ENCODE measurements around the gene LRRC8B.

- TF ChIP-seq POLR2AphosphoS5 (IDR thresholded peaks at IDR 0.05; ENCODE audit: low read depth, low read length) (no peak), CTCF (IDR thresholded peaks at IDR 0.05) (no peak), RXRA (IDR thresholded peaks at IDR 0.05; ENCODE audit: borderline replicate concordance, low read depth) (no peak), YY1 (IDR thresholded peaks at IDR 0.05; ENCODE audit: low read depth) (no peak), ZBTB33 (IDR thresholded peaks at IDR 0.05; ENCODE audit: borderline replicate concordance, low read depth) (no peak), MAX (IDR thresholded peaks at IDR 0.05; ENCODE audit: low read depth) (no peak), USF2 (IDR thresholded peaks at IDR 0.05; ENCODE audit: borderline replicate concordance, low read depth, low read length) (no peak), REST (IDR thresholded peaks at IDR 0.05; ENCODE audit: low read depth, low read length) (no peak), RCOR1 (IDR thresholded peaks at IDR 0.05; ENCODE audit: low read length) (no peak), GABPA (IDR thresholded peaks at IDR 0.05; ENCODE audit: low read depth) (no peak)
Measured at GRCh38 chr1:89635825-89636815, 111.5 kb downstream of the LRRC8B start.
